ENCODE measurements around the gene MED29.

DNA sequence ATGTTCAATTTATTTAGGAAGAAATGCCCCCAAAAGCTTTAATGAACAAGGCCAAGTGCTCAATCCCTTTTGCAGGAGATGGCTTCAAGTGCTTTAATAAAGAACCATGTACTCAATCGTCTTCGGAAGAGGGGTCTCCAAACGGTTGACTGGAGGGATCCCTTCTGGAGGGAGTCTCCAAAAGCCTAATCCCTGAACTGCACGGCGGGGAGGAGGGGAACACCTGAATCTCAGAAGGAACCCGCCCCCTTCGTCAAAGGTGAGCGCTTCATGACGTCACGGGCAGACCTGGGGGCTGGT is 777 bp upstream of the MED29 start:
- TF ChIP-seq POLR2A (IDR thresholded peaks at IDR 0.05) = no peak
- TF ChIP-seq, protein P1, sequence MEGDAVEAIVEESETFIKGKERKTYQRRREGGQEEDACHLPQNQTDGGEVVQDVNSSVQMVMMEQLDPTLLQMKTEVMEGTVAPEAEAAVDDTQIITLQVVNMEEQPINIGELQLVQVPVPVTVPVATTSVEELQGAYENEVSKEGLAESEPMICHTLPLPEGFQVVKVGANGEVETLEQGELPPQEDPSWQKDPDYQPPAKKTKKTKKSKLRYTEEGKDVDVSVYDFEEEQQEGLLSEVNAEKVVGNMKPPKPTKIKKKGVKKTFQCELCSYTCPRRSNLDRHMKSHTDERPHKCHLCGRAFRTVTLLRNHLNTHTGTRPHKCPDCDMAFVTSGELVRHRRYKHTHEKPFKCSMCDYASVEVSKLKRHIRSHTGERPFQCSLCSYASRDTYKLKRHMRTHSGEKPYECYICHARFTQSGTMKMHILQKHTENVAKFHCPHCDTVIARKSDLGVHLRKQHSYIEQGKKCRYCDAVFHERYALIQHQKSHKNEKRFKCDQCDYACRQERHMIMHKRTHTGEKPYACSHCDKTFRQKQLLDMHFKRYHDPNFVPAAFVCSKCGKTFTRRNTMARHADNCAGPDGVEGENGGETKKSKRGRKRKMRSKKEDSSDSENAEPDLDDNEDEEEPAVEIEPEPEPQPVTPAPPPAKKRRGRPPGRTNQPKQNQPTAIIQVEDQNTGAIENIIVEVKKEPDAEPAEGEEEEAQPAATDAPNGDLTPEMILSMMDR (IDR thresholded peaks at IDR 0.05) = no peak

All from Peyer's patch (tissue), 4 donors.